ELF-1 (cell line): ENCODE results near the gene CCNG2.
A peak's percentile ranks its signal among the peaks of the same experiment; 100 is the strongest.

ENCODE experiments used
- DNase-seq: peaks from one replicate; pipeline ENCODE4 v3.0.0-alpha.2; 2016; ENCODE audit warnings: low read depth, low spot score

CCNG2 gene

GRCh38 chr4:77201857-77202256 is 44.9 kb downstream of the CCNG2 start:
- DNase-seq: no peak

GRCh38 chr4:77202491-77202890 is 45.5 kb downstream of the CCNG2 start:
- DNase-seq: no peak

DNA sequence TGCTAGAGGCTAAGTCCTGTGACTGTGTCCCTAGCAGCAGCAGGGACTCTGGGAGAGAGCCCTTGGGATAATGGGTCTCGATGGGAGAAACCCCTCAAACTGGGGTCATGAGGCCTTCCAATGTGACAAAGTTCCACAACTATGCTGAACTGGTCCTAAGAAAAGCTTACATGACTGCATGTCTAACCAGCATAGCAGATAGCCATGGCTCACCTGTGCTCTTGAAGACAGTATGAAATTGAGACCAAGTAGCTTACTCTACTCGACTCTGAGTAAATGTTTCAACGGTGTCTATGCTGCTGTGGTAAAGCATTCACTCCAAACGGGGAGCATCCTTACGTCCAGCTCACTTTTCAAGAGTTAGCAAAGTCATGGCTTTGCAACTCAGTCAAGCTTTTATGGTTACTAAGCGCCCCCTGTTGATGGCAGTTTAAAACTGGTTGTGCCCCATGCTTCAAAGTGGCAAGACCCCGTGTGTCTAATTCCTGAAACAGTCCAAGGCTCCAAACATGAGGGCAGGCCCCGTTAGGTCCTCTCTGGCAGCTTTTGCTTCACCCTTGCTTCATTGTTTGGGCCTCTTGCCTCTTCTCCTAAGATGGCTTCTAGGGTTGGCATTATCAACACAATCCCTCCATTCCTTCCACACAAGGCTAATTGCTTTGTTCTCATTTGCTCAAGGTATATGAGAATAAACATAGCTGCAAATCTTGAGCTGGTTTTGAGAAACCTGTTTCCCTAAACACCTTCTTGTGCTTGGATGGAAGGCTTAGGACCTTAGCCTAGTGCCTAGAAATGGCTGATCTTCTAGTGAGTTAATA is 46.6 kb downstream of the CCNG2 start:
- peak; percentile 77 for DNase-seq

DNA sequence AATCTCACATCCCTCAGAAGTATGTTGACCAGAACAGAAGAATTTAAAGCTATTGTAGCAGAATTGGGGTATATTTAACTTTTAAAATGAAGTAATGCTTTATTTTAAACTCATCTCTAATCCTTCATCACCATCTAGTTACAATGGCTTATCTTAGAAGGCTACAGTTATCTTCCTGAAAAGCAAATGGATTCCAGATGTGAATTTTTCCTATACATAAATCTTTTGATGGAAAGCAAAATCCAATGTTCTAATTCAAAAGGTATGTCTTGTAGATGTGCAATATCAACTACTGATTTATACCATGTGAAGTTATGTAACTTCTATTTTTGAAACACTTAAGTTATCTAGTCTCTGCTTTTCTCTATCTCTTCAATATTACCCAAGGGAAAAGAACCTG is 47.6 kb downstream of the CCNG2 start:
- DNase-seq: no peak

- no peak for DNase-seq
Measured at GRCh38 chr4:77209012-77209411, 52.0 kb downstream of the CCNG2 start.

DNA sequence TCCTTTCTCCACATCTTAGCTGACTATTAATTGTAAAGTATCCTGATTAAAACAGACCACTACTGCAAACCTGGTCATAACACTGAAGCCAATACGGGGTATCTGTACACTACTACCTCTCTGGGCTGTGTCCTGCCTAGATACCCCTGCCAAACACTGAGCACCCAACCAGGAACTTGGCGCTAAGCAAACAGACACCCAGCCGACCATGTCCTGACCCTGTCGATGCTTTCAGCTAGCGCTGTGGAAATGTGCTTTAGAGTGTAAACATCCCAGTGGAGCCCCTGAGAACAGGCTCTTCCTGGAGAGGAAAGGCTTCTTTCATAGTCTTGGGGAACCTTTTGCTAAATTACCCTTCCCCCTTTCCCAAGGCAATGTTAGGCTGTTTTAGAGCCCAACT is 52.9 kb downstream of the CCNG2 start:
- DNase-seq: no peak

GRCh38 chr4:77215107-77215506 is 58.1 kb downstream of the CCNG2 start:
- DNase-seq: no peak

GRCh38 chr4:77217526-77217925 is 60.5 kb downstream of the CCNG2 start:
- DNase-seq: no peak

GRCh38 chr4:77219266-77219665 is 62.3 kb downstream of the CCNG2 start:
- DNase-seq: no peak
